Measurements from ENCODE around the gene EEF1E1.

The EEF1E1 gene

DNA sequence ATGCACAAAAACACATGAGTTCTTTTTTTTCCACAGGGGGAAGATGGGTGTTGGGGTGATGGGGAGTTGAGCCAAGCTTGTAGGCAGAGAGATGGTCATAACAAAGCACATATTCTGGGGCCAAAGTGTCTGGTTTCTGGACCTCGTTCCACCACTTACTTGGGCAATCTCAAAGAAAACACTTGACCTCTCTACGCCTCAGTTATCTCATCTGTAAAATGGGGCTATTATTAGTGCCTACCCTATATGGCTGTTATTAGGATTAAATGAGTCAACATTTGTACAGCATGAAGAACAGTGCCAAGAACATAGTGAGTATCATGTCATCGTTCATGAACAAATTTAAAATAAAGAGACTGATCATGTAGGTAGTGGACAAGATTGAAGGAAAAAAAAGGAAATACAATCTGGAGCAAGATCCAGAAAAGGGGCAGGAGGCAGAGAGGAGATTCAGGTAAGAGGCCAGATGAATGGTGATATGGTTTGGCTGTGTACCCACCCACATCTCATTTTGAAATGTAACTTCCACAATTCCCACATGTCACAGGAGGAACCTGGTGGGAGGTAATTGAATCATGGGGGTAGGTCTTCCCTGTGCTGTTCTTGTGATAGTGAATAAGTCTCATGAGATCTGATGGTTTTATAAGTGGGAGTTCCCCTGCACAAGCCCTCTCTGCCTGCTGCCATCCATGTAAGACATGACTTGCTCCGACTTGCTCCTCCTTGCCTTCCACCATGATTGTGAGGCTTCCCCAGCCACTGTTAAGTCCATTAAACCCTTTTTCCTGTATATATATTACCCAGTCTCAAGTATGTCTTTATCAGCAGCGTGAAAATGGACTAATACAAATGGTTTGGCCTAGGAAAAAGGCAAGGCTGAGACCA is 14.2 kb downstream of the EEF1E1 start:
- no peak for DNase-seq

DNA sequence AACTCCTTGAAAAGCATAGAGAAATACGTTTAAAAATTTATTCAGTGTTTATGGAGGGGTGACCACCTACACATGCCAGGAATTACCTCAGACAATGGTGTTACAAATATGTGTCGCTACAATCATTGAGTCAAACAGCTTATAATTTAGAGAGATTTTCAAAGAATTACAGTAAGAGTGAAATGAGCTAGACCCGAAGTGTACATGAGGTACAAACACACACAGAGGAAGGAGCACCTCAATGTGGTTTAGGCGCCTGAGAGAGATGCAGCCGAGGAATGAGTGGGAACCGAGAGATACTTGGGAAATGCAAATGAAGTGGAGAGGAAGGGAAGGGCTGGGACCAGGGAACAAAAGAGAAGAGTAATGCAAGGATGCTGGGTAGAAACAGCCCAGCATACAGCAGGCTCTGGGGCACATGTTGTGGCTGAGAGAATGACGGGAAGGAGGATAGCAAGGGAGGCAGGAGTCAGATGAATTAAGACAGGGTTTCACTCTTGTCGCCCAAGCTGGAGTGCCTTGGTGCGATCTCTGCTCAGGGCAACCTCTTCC is 15.5 kb downstream of the EEF1E1 start:
- no peak for DNase-seq

DNA sequence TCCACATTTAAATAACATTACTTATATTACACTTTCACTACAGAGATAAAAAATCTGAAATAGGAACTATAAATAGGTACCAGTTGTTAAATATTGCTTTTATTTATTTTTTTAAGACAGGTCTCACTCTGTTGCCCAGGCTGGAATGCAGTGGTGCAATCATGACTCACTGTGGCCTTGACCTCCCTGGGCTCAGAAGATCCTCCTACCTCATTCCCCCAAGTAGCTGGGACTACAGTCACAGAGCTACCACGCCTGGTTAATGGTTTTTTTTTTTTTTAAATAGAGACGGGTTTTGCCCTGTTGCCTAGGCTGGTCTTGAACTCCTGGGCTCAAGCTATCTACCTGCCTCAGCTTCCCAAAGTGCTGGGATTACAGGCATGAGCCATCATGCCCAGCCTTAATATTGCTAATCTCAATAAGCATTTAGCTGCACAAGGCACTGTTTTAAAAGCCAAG is 17.3 kb downstream of the EEF1E1 start:
- DNase-seq, result peak in 1 of 2 donors; percentile 57

GRCh38 chr6:8084586-8084985 is 17.8 kb downstream of the EEF1E1 start:
- DNase-seq, result no peak

DNA sequence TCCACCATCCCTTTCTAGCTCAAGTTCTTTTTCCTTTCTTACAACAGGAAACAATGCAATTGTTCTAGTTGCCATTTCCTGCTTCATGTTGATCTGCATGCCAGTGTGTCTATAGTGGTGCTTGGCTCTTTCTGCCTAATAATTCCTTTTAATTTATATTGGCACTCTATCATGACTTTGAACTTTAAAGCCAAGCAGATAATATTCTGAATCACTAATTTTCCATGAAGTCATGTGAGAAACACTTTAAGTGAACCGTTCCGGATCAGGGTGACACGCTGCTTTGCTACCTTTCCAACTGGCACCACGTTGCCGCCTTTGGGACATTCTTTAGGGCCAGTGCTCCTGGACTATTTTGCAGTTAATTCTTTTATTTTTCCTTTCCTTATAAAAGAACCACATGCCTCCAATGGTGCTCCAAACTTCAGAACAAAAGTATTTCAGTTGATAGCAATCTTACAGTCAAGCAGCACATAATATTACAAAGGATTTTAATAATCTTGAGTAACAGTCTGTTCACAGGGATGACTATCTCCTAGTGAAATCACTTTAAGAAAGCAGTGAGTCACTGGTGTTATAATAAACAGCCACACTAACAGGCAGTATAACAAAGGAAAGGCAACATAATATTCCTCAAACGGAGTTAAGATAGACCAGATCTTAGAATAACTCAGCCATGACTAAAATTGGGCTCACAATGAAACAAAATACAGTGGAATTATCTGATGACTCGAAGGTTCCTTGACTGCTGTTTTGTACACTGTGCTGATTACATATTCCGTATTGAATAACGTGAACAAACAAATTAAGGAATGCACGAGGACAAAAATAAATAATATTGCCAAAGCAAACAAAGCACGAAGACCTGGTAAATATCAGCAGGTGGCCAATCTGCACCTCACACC is 19.1 kb downstream of the EEF1E1 start:
- no peak for DNase-seq

GRCh38 chr6:8082572-8082953 is 19.8 kb downstream of the EEF1E1 start:
- no peak for DNase-seq

DNA sequence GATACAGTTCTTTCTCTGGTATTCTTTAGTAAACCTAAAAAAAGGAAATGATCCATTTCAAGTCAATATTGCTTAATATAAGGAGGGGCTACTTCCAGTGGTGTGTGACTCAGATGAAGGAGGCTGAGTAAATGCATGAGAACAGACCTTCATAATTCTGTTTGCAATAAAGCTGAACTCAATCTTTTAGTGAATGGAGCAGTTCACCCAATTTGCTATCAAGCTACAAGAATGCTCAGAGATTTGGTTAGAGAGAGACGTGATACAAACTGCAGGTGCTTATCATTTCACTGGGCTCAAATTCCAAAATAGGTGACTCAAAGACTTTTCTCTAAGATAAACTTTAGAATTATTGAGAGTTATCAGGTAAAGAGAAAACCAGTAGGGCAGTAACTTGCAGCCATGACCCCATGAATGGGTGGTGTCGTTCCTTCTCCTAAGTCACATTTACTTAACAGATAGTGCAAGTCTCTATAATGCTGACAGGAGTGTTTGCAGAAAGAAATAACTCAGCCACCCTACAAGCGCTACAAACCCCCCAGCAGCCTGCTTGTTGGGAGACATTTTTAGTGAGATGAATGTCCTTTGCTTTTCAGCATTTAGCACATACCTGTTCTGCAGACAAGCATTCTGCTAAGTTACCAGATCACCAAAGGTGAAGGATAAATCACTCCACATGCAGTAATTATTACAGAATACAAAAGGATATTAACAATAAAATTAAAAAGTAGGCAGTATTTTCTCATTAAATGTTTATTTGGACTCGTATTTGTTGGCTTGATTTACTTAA is 21.8 kb downstream of the EEF1E1 start:
- DNase-seq, result no peak

- DNase-seq, result no peak
These were observed 23.2 kb downstream of the EEF1E1 start for GRCh38 chr6:8079126-8079525.

DNA sequence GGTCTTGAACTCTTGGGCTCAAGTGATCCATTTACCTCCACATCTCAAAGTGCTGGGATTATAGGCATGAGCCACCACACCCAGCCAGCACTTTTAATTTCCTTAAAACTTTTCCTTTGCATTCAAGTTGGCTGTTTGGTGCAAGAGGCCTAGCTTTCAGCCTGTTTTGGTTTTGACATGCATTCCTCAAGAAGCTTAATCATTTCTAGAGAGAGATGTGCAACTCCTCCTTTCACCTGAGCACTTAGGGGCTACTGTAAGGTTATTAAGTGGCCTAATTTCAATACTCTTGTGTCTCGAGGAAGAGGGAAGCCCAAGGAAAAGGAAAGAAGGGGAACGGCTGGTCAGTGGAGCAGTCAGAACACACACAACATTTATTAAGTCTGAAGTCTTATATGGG is 24.4 kb downstream of the EEF1E1 start:
- no peak for DNase-seq

- no peak for DNase-seq
These were observed 26.6 kb downstream of the EEF1E1 start for GRCh38 chr6:8075704-8076103.

DNA sequence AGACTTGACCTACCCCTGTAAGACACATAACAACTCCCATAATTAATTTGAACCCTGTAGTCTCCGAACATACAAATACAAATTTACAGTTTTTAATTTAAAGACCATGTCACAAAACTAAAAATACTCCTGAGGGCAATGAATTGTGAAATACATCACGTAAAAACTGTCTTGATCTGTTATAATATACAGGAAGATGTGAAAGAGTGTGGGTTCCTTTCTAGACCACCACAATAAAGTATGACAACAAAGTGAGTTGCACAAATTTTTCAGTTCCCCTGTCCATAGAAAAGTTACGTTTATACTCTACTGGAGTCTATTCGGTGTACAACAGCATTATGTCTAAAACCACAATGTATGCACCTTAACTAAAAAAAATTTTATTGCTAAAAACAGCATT is 27.2 kb downstream of the EEF1E1 start:
- no peak for DNase-seq

GRCh38 chr6:8074213-8074612 is 28.1 kb downstream of the EEF1E1 start:
- DNase-seq, result no peak

GRCh38 chr6:8073758-8074157 is 28.6 kb downstream of the EEF1E1 start:
- no peak for DNase-seq

GRCh38 chr6:8070718-8071117 is 31.6 kb downstream of the EEF1E1 start:
- no peak for DNase-seq

DNA sequence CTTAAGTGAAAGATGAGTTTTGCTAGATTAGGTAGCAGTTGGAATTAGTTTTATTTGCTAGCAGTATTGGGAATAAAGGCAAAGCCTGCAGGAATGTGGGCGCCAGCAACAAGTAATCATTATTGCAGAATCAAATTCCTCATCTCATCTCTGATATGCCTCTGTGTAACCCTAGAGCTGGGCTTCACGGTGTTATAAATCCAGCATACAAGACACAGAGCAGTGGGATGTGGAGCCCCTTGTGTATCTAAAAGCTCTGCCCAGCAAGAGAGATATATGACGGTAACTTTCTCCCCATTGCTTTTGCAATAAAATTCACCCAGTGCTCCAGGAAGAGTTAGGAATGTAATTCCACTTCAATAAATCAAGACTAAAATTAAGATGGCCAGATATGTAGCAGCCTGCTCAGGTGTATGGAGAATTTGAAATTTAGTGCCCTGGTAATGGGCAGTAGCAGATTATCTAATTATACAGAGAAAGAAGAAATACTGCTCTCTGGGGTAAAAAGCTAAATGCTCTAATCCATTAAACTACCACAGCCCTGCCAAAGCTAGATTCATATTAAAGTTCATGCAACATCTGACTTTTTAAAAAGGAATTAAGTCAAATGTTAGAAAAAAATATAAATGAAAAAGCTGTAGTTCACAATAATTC is 32.6 kb downstream of the EEF1E1 start:
- DNase-seq, result no peak

DNA sequence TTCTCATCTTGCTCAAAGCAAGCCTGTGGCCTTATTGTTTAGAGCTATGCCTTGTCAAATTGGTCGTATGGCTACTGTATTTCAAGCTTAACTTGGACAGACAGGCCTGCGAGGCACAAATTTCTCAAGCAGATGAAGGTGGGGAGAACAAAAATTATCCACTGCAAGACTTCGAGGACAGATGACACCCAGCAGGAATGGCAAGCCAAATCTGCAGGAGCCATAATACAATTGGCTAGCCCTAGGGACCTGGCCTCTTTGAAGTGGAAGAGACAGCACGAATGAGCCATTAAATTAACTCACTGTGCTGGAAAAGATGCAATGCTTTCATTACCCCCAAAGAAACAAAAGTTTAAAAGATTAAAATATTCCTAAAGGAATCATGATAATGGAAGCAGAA is 33.2 kb downstream of the EEF1E1 start:
- DNase-seq, result no peak

GRCh38 chr6:8066108-8066507 is 36.2 kb downstream of the EEF1E1 start:
- DNase-seq, result no peak

- DNase-seq, result no peak
These were observed 36.8 kb downstream of the EEF1E1 start for GRCh38 chr6:8065519-8065911.

- DNase-seq, result no peak
These were observed 37.5 kb downstream of the EEF1E1 start for GRCh38 chr6:8064638-8065518.

DNA sequence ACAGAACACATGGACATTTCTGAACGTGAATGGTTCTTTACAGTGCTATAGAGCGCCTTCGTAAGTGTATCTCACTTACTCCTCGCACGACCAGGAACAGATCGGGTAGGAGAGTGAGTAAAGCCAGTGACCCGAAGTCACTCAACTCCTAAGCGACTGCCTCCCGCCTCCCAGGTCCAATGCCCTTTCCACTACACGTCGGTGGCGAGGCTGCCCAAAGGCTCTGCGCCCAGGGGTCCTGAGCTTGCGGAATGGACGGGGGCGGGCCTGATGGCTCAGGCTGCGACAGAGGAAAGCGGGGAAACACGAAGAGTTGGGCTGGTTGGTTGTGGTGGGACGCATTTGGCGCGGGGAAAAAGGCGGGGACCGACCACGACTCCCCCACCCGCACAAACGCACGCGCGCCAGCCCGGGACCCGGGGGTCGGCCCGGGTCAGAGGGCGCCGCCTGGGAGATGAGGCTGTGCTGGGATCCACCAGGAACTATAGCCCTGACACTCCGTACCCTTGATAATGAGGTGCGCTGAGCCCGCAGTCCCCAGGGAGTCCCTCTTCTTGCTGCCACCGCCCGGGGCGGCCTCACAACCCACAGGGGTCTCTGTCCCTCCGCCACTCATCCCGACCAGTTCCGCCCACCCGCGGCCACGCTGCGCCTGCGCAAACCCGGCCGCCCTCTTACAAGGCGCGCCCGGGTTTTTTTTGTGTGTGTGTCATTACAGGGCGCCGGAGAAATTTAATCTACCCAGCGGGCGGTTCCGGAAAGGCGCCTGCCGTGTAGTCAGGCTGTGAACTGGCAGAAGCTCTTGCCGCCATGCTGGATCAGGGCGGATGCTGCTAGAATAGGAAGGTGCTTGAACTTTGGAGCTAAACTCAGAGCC is 38.3 kb downstream of the EEF1E1 start, which contains the start of gene BLOC1S5:
BLOC1S5 (minus strand) TSS at position 629 of the 877 bp plus-strand sequence; CDS start at position 616, 13 bp downstream.
- peak; percentile 96 to 97 for DNase-seq

Measured in CD4-positive, alpha-beta T cell treated with Interleukin-4 for 1 hour (primary cell).